A673 (cell line): ENCODE results near the gene RNF213. TPM values are rescaled to one million over a fixed set of nuclear protein-coding genes. Genes with fewer than 3 reads are reported as not detected.

ENCODE experiments used
- BruUV-seq: library from RNA; stranded (reverse); fragments of 400-500 nt; replicated peaks from 2 replicates; lab custom pipeline; 2021; lab: Mats Ljungman, UMichigan
- CTCF ChIA-PET: fragments of 300-600 bp; sonication (Branson Sonifier 250); formaldehyde crosslinking; loops from one replicate; lab custom pipeline; 2022; ENCODE audit warnings: antibody characterized with exemption; lab: Charles Lee
- POLR2A ChIA-PET: fragments of 300-600 bp; sonication (Branson Sonifier 250); formaldehyde crosslinking; loops from one replicate; lab custom pipeline; 2022; ENCODE audit warnings: antibody characterized with exemption; ENCODE audit not compliant: low non-redundant PET; lab: Charles Lee
- DNase-seq: peaks from one replicate; pipeline ENCODE4 v3.0.0-alpha.2; 2015; ENCODE audit warnings: low spot score
- H3K27ac ChIP-seq: fragments of 200-600 bp; sonication (generic); 2 replicates; pipeline ENCODE4 v1.5.1; 2016; ENCODE audit warnings: mixed run types, low read depth, mild to moderate bottlenecking, mixed read lengths, antibody characterized with exemption, low read length; ENCODE audit not compliant: poor library complexity, severe bottlenecking
- H3K27me3 ChIP-seq: fragments of 200-600 bp; sonication (generic); replicated peaks from 2 replicates; pipeline ENCODE4 v1.6.1; 2017; ENCODE audit warnings: mixed run types, low read depth, mild to moderate bottlenecking, mixed read lengths, antibody characterized with exemption, low read length; ENCODE audit not compliant: insufficient read depth, poor library complexity
- H3K36me3 ChIP-seq: fragments of 200-600 bp; sonication (generic); 2 replicates; pipeline ENCODE4 v1.6.1; 2016; ENCODE audit warnings: mixed run types, mild to moderate bottlenecking, mixed read lengths, antibody characterized with exemption, low read length; ENCODE audit not compliant: insufficient read depth, poor library complexity, severe bottlenecking
- H3K4me1 ChIP-seq: fragments of 200-600 bp; sonication (generic); 2 replicates; pipeline ENCODE4 v1.6.1; 2017; ENCODE audit warnings: mixed run types, mild to moderate bottlenecking, mixed read lengths, antibody characterized with exemption, low read length; ENCODE audit not compliant: insufficient read depth, poor library complexity, severe bottlenecking
- H3K4me3 ChIP-seq: fragments of 200-600 bp; sonication (generic); 2 replicates; pipeline ENCODE4 v1.5.1; 2016; ENCODE audit warnings: low read depth, mixed run types, mild to moderate bottlenecking, mixed read lengths, low read length; ENCODE audit not compliant: poor library complexity, severe bottlenecking
- H3K9me3 ChIP-seq: fragments of 200-600 bp; sonication (generic); 2 replicates; pipeline ENCODE4 v1.6.1; 2016; ENCODE audit warnings: mixed run types, low read depth, mild to moderate bottlenecking, mixed read lengths, antibody characterized with exemption, low read length; ENCODE audit not compliant: poor library complexity, severe bottlenecking
- CTCF ChIP-seq: fragments of 300-800, 200-600 bp; sonication (generic); conservative IDR thresholded peaks from 2 replicates; pipeline ENCODE4 v1.5.1; 2017; ENCODE audit warnings: low read depth, mild to moderate bottlenecking, antibody characterized with exemption, low read length, moderate library complexity, mixed read lengths
- EZH2 ChIP-seq: fragments of 200-600 bp; sonication (generic); IDR thresholded peaks from 2 replicates; pipeline ENCODE4 v1.6.1; 2017; ENCODE audit warnings: borderline replicate concordance, low read depth, mild to moderate bottlenecking, mixed read lengths, antibody characterized with exemption, low read length; ENCODE audit not compliant: poor library complexity, severe bottlenecking
- intact Hi-C: fragments of 100-400 bp; cut with micrococcal nuclease; formaldehyde crosslinking; loops from one replicate; pipeline ENCODE4 v1.10.0; 2022; ENCODE audit not compliant: unreplicated experiment
- total RNA-seq: library from RNA; stranded (reverse); gene quantifications from 2 replicates; pipeline ENCODE4 v1.2.3, GENCODE V29; 2021

The RNF213 gene
- total RNA-seq, 1 experiment from 2014 or later: 78.0 TPM

GRCh38 chr17:80382956-80383355 lies 122.3 kb downstream of the RNF213 start:
- DNase-seq: no peak
- Histone ChIP-seq H3K4me1 (no peaks in the 10 kb centered on the region), H3K27ac (no peak overlapping the region), H3K9me3 (no peaks in the 10 kb centered on the region), H3K27me3 (no peaks in the 10 kb centered on the region), H3K4me3 (no peak overlapping the region), H3K36me3 (peaks cover 67% of the 10 kb centered on the region)
- intact Hi-C loops: no loop called here
- TF ChIP-seq CTCF (no peak), EZH2 (no peak)
- ChIA-PET POLR2A (no interaction called here), CTCF (no interaction called here)
- no TSS peak for BruUV-seq

GRCh38 chr17:80384078-80384960 lies 123.7 kb downstream of the RNF213 start:
- Histone ChIP-seq H3K4me1 (no peaks in the 10 kb centered on the region), H3K9me3 (no peaks in the 10 kb centered on the region), H3K27me3 (no peaks in the 10 kb centered on the region), H3K4me3 (no peak overlapping the region), H3K36me3 (peaks cover 79% of the 10 kb centered on the region), H3K27ac (no peak overlapping the region)
- ChIA-PET POLR2A (no interaction called here), CTCF (no interaction called here)
- intact Hi-C loops: no loop called here
- no TSS peak for BruUV-seq
- no peak for TF ChIP-seq EZH2
- TF ChIP-seq CTCF: no peak
- DNase-seq: no peak

GRCh38 chr17:80385046-80385445 lies 124.4 kb downstream of the RNF213 start:
- Histone ChIP-seq H3K4me1 (no peaks in the 10 kb centered on the region), H3K36me3 (peaks cover 84% of the 10 kb centered on the region), H3K27ac (no peak overlapping the region), H3K27me3 (no peaks in the 10 kb centered on the region), H3K4me3 (no peak overlapping the region), H3K9me3 (no peaks in the 10 kb centered on the region)
- no peak for TF ChIP-seq CTCF
- no peak for TF ChIP-seq EZH2
- no peak for DNase-seq
- BruUV-seq: no TSS peak
- ChIA-PET POLR2A (no interaction called here), CTCF (no interaction called here)
- intact Hi-C loops: no loop called here
